Heart right ventricle (tissue), 16 donors: ENCODE data around the gene ERO1A. TPM values are rescaled to one million over a fixed set of nuclear protein-coding genes. Genes with fewer than 3 reads are reported as not detected.
A peak's percentile ranks its signal among the peaks of the same experiment; 100 is the strongest.

Experiments used
- ATAC-seq, 8 donors: fragments of 200-7000 bp; cut with Tn5 transposase; one replicate each; pipeline ENCODE4 v1.9.1; 2020; ENCODE audit warnings: mild to moderate bottlenecking in 8 of 8, moderate library complexity in 8 of 8, moderate number of reproducible peaks in 1 of 8
- DNase-seq, 2 donors: peaks; one replicate each; pipeline ENCODE4 v3.0.0-alpha.2; 2020
- H3K27ac ChIP-seq, 10 donors: fragments of 200-600 bp; sonication (generic) in 2 of 10; one replicate each; pipeline versions ENCODE4 v1.5.0 to v1.8.0; 2020 to 2022; ENCODE audit warnings: mild to moderate bottlenecking in 3 of 10
- H3K27me3 ChIP-seq, 7 donors: fragments of 200-600 bp; one replicate each; pipeline ENCODE4 v1.8.0; 2021 to 2022; ENCODE audit warnings: mild to moderate bottlenecking in 2 of 7
- H3K36me3 ChIP-seq, 9 donors: fragments of 200-600 bp; sonication (generic) in 1 of 9; one replicate each; pipeline versions ENCODE4 v1.5.0 to v1.8.0; 2020 to 2022; ENCODE audit warnings: mild to moderate bottlenecking in 2 of 9
- H3K4me1 ChIP-seq, 9 donors: fragments of 200-600 bp; sonication (generic) in 1 of 9; one replicate each; pipeline versions ENCODE4 v1.5.0 to v1.8.0; 2020 to 2022; ENCODE audit warnings: mild to moderate bottlenecking in 4 of 9
- H3K4me3 ChIP-seq, 10 donors: fragments of 200-600 bp; sonication (generic) in 2 of 10; one replicate each; pipeline versions ENCODE4 v1.5.0 to v1.8.0; 2020 to 2022; ENCODE audit warnings: mild to moderate bottlenecking in 7 of 10, moderate library complexity in 2 of 10
- H3K9me3 ChIP-seq, 11 donors: fragments of 200-600 bp in 10 of 11; sonication (generic) in 2 of 11; one replicate each; pipeline versions ENCODE4 v1.5.0 to v1.8.0; 2013 to 2022; ENCODE audit warnings: mild to moderate bottlenecking in 2 of 11, control low read depth in 1 of 11, moderate library complexity in 1 of 11
- WGBS, 2 donors: extraction: QIAGEN DNeasy Blood & Tissue Kit; methylation state at CpG; one replicate each; pipeline ENCODE4 v1.1.7; 2013; ENCODE audit warnings: inconsistent platforms in 1 of 2; 5-methylcytosine and 5-hydroxymethylcytosine counted together
- intact Hi-C, 10 donors: fragments of 100-400 bp; cut with DNase I; formaldehyde crosslinking; loops; one replicate each; pipeline versions ENCODE4 v1.11.1 to v1.14.2; 2022
- polyA plus RNA-seq, 2 donors: library from polyadenylated mRNA; stranded (reverse); fragments of 200-250 nt; gene quantifications; one replicate each; pipeline ENCODE4 v1.2.3, GENCODE V29; 2013
- total RNA-seq, 10 donors: library from RNA; stranded (reverse); fragmentation: NEBNext Ultra II Directional in 3 of 10; extraction: Animal tissue kit (Norgen Biotek cat#: 25700) in 3 of 10; gene quantifications; one replicate each; pipeline versions ENCODE4 v1.2.1 to v1.2.4, GENCODE V29; 2021 to 2023
- TF ChIP-seq, protein P1 (sequence below), 9 donors: fragments of 200-600 bp; sonication (generic) in 2 of 9; IDR thresholded peaks; one replicate each; pipeline versions ENCODE4 v1.5.0 to v1.8.0; 2021 to 2022; ENCODE audit warnings: antibody characterized with exemption in 9 of 9, mild to moderate bottlenecking in 5 of 9, moderate library complexity in 1 of 9
- donor health status: Arrhythmogenic right ventricular cardiomyopathy.
- donor health status: ischemic (EF 13 %, LVEDD 7.1; RV severe dilation, severe dysfunction).
- donor health status: healthy with polysubstance abuse.
- donor health status: DM: no; HTN: yes; CAD: no.
- donor health status: DM: no; HTN: no; CAD: no.
- donor health status: ischemic (EF 25% LVEDD 6.9; RV normal size, moderate dysfunction).
- donor health status: ischemic (EF 25% LVEDD 5.7; RV mildly dilated, moderate dysfunction).
- donor health status: healthy.
- donor health status: DM: yes; HTN: yes; CAD: no.
- donor health status: Ischemic cardiomyopathy.
- donor health status: ischemic (EF 35%, LVEDD 5.7; RV mildly dilated, moderate dysfunction).
- donor health status: nonischemic (EF 11% LVEDD 7.7; RV severe dilation, severe dysfunction).
- donor health status: DM: yes; HTN: yes; CAD: no.
- donor health status: PGD.
- donor health status: ischemic (EF 29% LVEDD 5.4; RV normal size, mild dysfunction).
- donor health status: nonischemic (EF 23%, LVEDD 6.1; RV moderate dilation, normal function).

ERO1A gene
- total and polyA plus RNA-seq, 12 donors = 9.2 to 54.0 (median 15.8) TPM

- H3K4me3 ChIP-seq = peak overlapping the region; percentile 75 to 100 (median 96)
- ATAC-seq (peak; percentile 19 to 66 (median 40)), DNase-seq (peak in 1 of 2 donors; percentile 35)
- peaks cover 0 to 63% (median 36%) of the 10 kb centered on the region in 9 donors for H3K4me1 ChIP-seq
- TF ChIP-seq, protein P1, sequence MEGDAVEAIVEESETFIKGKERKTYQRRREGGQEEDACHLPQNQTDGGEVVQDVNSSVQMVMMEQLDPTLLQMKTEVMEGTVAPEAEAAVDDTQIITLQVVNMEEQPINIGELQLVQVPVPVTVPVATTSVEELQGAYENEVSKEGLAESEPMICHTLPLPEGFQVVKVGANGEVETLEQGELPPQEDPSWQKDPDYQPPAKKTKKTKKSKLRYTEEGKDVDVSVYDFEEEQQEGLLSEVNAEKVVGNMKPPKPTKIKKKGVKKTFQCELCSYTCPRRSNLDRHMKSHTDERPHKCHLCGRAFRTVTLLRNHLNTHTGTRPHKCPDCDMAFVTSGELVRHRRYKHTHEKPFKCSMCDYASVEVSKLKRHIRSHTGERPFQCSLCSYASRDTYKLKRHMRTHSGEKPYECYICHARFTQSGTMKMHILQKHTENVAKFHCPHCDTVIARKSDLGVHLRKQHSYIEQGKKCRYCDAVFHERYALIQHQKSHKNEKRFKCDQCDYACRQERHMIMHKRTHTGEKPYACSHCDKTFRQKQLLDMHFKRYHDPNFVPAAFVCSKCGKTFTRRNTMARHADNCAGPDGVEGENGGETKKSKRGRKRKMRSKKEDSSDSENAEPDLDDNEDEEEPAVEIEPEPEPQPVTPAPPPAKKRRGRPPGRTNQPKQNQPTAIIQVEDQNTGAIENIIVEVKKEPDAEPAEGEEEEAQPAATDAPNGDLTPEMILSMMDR (IDR thresholded peaks at IDR 0.05) = peak in 1 of 9 donors; percentile 5
- no peaks in the 10 kb centered on the region for H3K27me3 ChIP-seq
- WGBS, 2 donors = 1% methylated on average over 39 to 46 of the region's 46 CpGs
- H3K36me3 ChIP-seq = peaks cover 0 to 3% (median 0%) of the 10 kb centered on the region in 9 donors
- no peaks in the 10 kb centered on the region for H3K9me3 ChIP-seq
- intact Hi-C loops = loop anchor here in 2 of 10 donors (10.0 kb wide), 1 partner anchor 140 kb away; the partner anchor contains the start of genes GPR137C (in 2 of the 2) and TXNDC16 (in 2 of the 2)
- H3K27ac ChIP-seq = peak overlapping the region; percentile 82 to 100 (median 97)
Measured at GRCh38 chr14:52694761-52695480, 437 bp downstream of the ERO1A start.

- Histone ChIP-seq H3K4me3 (peak overlapping the region in 1 of 10 donors; percentile 87), H3K9me3 (no peaks in the 10 kb centered on the region), H3K36me3 (peaks cover 0 to 3% (median 0%) of the 10 kb centered on the region in 9 donors), H3K27ac (peak overlapping the region in 1 of 10 donors; percentile 97), H3K4me1 (peaks cover 0 to 75% (median 36%) of the 10 kb centered on the region in 9 donors), H3K27me3 (no peaks in the 10 kb centered on the region)
- TF ChIP-seq, protein P1 (IDR thresholded peaks at IDR 0.05) = no peak
- DNase-seq (no peak), ATAC-seq (no peak)
- 95 to 97% methylated on average over 7 of the region's 7 CpGs for WGBS, 2 donors
- intact Hi-C loops = loop anchor here in 2 of 10 donors (10.0 kb wide), 1 partner anchor 139 kb away; the partner anchor contains the start of genes GPR137C (in 2 of the 2) and TXNDC16 (in 2 of the 2)
Measured at GRCh38 chr14:52693532-52693931, 1.8 kb downstream of the ERO1A start.

GRCh38 chr14:52693036-52693435 is 2.3 kb downstream of the ERO1A start:
- no peak for ATAC-seq
- Histone ChIP-seq H3K4me1 (peaks cover 0 to 77% (median 36%) of the 10 kb centered on the region in 9 donors), H3K36me3 (peaks cover 0 to 3% (median 0%) of the 10 kb centered on the region in 9 donors), H3K9me3 (no peaks in the 10 kb centered on the region), H3K27me3 (no peaks in the 10 kb centered on the region), H3K27ac (no peak overlapping the region), H3K4me3 (no peak overlapping the region)
- DNase-seq = no peak
- intact Hi-C loops = loop anchor here in 2 of 10 donors (10.0 kb wide), 1 partner anchor 138 kb away; the partner anchor contains the start of genes GPR137C (in 2 of the 2) and TXNDC16 (in 2 of the 2)
- 71 to 78% methylated on average over 3 of the region's 3 CpGs for WGBS, 2 donors
- TF ChIP-seq, protein P1 (IDR thresholded peaks at IDR 0.05) = no peak

GRCh38 chr14:52692248-52692962 is 3.0 kb downstream of the ERO1A start:
- DNase-seq (no peak), ATAC-seq (no peak)
- TF ChIP-seq, protein P1 (IDR thresholded peaks at IDR 0.05) = no peak
- intact Hi-C loops = loop anchor here in 2 of 10 donors (10.0 kb wide), 1 partner anchor 138 kb away; the partner anchor contains the start of genes GPR137C (in 2 of the 2) and TXNDC16 (in 2 of the 2)
- 70 to 73% methylated on average over 5 of the region's 5 CpGs for WGBS, 2 donors
- H3K36me3 ChIP-seq = peaks cover 0 to 3% (median 0%) of the 10 kb centered on the region in 9 donors
- H3K9me3 ChIP-seq = no peaks in the 10 kb centered on the region
- peaks cover 0 to 79% (median 36%) of the 10 kb centered on the region in 9 donors for H3K4me1 ChIP-seq
- no peak overlapping the region for H3K4me3 ChIP-seq
- no peaks in the 10 kb centered on the region for H3K27me3 ChIP-seq
- no peak overlapping the region for H3K27ac ChIP-seq
